Adipose tissue (tissue), 3 donors: ENCODE data around the gene CCNE1. TPM values are rescaled to one million over a fixed set of nuclear protein-coding genes. Genes with fewer than 3 reads are reported as not detected.

Source experiments
- H3K27ac ChIP-seq: one replicate; pipeline ENCODE4 v1.5.1; 2013; ENCODE audit warnings: low read depth, low read length
- WGBS, 3 donors: extraction: QIAGEN DNeasy Blood & Tissue Kit; methylation state at CpG; one replicate each; pipeline ENCODE4 v1.1.7; 2013; 5-methylcytosine and 5-hydroxymethylcytosine counted together
- polyA plus RNA-seq, 3 donors: library from polyadenylated mRNA; stranded (reverse); fragments of 200-250 nt; gene quantifications; one replicate each; pipeline ENCODE4 v1.2.3, GENCODE V29; 2013
- donor health status: healthy with polysubstance abuse.
- donor health status: Bipolar disorder and iron deficiency.
- donor health status: healthy.

CCNE1 gene
- polyA plus RNA-seq, 3 donors: 0.54 to 3.6 (median 1.0) TPM

DNA sequence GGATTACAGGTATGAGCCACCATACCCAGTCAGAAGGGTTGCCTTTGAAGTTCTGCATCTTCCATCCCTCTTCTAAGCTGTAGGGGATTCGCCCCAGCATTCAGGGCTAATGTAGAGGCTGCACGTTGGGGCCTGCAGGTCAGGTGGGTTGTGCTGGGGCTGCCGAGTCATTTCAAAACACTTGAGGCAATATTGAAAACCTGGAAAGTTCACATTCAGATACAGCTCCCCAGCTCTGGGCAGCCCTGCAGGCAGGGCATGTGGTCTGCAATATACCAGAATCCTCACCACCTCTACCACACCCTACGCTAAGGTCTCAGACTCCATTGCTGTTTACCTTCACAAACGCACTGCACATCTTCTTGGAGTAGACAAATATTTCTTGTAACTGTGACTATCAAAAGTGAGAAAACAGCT is 24.6 kb downstream of the CCNE1 start:
- 74 to 81% (median 78%) methylated on average over 5 of the region's 5 CpGs for WGBS, 3 donors
- H3K27ac ChIP-seq: no peak overlapping the region

DNA sequence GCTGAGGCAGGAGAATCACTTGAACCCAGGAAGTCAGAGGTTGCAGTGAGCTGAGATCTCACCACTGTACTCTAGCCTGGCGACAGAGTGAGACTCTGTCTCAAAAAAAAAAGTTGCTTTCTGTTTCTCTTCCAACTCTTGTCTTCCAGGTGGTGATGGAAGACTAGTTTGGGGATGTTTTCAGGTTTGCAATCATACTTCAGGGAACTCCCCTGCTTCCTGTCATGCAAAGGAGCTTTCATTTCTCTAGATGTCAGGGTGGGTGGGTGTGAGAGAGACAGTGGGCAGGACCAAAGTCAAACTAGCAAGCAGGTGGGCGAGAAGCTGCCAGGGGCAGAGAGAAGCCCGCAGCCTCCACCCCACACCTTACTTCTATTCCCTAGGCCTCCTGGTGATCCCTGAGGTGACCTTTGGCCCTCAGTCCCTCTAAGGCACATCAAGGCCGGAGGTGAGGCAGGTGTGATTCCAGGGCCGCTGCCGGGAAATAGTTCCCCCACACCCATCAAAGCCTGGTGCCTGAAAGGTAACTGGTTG is 25.7 kb downstream of the CCNE1 start:
- H3K27ac ChIP-seq: no peak overlapping the region
- 46 to 86% (median 75%) methylated on average over 6 of the region's 6 CpGs for WGBS, 3 donors

DNA sequence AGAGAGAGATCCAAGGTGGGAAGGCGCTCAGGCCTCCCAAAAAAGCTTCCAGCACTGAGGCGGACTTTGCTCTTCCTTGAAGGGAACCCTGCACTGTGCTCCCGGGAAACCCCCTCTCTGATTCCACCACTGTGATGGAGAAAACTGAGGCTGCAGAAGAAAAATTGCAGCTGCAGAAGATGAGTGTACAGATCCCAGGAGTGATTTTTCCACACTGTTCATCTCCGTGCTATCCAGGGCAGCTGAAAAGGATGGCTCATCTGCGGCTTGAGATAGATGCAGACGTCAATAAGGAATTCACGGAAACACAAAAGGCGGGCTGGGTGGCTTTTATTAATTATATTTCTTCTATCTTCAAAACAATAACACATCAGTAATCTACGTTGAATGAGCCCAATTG is 26.2 kb downstream of the CCNE1 start:
- no peak overlapping the region for H3K27ac ChIP-seq
- WGBS, 3 donors: 76 to 90% (median 86%) methylated on average over 9 of the region's 9 CpGs

DNA sequence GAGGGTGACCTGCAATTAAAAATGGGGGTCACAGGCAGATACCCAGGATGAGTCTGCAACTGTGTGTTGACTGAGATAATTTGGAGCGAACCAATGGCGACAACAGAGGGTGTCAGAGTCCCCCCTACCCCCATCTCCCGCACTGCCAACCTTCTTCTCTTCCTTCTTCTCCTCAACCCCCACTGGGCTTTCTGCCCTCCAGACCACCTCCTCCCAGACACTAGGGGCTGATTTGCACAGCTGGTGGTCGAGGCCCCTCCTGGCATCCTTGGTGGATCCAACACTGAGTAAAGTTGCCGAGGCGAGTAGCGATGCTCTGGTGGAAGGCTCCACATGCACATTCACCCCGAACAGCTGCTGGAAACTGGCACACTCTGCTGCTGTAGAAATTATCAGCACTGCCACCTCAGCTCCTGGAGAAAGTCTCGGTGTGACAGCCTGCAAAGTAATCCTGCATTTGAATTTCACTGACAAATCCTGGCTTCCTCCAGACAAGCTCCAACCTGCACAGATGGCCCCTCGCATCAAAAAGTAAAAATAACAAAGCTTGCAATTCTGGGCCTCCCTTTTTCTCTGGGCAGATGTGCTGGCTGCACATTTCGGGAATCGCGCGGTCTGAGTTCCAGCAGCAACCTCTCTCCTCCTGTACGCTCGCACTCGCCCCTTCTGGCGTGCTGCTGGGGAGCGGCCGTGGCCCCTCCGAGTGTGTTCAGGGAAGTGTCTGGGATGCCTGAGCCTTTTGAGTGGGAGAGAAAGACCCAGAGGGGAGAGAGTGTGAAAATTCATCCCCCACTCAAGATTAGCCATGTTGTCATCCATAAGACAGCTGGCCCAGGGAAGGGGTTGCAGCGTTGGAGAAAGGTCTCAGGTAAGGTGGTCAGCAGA is 28.5 kb downstream of the CCNE1 start:
- H3K27ac ChIP-seq: no peak overlapping the region
- WGBS, 3 donors: 76 to 77% (median 76%) methylated on average over 22 of the region's 22 CpGs

DNA sequence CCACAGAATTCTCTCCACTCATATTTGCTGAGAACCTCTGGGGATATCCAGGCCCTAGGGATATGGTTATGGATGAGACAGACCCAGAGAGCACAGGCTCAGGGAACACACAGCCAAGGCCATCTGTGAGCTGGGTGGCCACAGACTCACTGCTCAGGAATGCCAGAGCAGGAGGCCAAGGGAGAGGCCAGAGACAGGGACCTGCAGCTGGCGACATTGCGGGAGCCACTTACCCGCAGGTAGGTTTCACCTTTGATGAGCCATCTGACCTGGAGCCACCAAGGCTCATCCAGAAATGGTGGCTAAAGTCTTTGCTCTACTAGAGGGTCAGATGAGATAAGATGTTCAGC is 29.4 kb downstream of the CCNE1 start:
- WGBS, 3 donors: 92 to 97% (median 96%) methylated on average over 3 of the region's 3 CpGs
- no peak overlapping the region for H3K27ac ChIP-seq

DNA sequence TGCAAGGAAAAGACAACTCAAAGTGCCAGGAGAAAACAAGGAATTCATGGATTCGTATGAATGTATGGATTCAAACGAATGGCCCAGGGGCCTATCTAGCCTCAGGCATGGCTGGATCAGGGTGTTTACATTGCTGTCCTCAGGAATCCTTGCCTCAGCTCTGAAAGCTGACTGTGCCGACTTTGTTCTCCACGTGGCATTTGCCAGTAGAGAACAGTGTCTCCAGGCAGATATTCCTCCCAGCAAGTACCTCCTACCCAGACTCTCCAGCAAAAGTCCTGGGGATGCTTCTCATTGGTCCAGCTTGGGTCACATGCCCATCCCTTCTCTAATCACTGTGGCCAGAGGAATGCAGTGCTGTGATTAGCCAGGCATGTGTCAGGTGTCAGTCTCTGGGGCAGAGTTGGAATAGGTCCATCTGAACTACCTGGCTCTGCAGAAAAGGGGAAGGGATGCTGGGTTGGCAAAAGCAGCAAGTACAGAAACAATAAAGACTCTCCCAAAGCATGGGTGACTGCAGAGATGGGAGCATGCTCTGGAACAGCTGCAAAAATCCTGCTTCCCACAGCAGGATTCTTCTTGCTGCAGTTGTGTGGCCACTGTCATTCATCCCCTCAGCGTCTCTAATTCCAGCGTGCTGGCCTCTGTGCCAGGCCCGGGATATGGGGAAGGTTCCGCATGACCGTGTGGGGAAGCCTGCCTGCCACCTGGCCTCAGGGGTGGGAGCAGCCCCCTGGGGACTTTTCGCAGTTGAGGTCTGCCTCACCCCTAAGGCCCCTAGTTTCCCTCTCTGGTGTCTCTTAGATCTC is 30.0 kb downstream of the CCNE1 start:
- WGBS, 3 donors: 73 to 85% (median 85%) methylated on average over 10 of the region's 10 CpGs
- no peak overlapping the region for H3K27ac ChIP-seq

DNA sequence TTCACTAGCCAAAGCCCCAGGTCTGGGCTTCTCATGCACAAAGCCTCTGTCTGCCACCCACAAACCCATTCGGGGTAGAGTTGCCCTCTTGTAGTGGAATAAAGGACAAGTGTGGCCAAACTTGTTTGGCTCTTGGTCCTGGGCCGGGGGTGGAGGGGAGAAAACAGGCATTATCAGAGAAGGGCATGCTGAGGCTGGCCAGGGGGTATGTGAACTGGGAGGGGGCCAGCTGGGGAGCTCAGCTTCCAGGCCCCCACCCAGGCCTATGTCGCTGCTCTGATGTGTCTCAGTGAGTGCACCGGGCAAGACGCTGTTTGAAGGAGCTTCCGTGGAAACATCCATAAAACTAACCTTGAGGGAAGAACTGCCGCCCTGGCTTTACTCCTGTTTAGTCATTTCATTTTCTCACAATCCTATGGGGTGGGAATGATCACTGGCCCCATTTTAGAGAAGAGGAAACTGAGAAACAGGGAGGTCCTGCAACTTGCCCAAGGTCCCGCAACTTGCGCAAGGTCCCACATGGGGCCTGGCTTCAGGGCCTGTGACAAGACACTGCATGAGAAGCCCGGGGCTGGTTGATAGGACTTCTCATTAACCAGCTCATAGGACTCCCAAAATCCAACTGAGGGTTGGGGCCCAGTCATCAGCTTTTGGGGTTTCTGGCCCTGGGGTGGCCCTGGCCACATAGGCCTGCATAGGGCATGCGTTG is 30.8 kb downstream of the CCNE1 start:
- 74 to 81% (median 78%) methylated on average over 11 of the region's 11 CpGs for WGBS, 3 donors
- H3K27ac ChIP-seq: no peak overlapping the region

DNA sequence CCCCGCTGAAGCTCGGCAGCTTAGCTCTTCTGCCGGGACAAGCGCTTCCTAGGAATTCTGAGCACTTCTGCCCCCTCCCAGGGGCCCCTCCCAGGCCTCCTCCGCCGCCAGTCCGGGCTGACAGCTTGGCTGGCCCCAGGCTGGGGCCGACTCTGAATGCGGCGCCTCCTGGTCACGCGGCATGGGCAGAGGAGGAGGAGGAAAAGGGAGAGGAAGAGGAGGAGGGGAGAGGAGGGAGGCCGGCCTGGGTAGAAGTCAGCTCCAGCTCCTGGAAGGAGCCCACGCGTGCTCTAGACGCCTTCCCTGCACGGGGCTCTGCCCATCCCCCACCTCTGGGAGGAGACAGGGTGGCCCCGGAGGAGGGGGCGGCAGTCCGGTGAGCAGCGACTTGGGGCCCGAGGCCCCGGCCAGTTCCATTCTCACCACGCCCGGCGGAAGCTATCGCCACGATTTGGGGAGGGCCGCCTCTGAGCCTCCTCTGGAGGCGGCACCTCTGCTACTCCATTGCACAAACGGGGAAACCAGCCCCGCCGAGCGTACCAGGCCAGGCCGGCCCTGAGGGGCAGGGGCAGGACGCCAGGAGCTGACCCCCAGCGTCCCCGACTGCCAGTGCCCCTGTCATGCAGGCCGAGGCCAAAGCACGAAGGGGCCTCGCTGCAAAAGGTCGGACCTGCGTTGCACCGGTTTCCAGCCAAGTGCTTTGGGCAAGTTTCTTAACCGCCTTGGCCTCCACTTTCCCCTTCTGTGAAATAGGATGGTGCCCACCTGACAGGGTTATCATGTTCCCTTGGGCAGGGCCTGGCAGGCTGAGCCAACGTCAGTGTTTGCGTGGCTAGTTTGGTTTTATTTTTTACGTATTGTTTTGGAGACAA is 31.6 kb downstream of the CCNE1 start:
- 3 to 11% (median 5%) methylated on average over 37 to 48 of the region's 48 CpGs for WGBS, 3 donors
- no peak overlapping the region for H3K27ac ChIP-seq

DNA sequence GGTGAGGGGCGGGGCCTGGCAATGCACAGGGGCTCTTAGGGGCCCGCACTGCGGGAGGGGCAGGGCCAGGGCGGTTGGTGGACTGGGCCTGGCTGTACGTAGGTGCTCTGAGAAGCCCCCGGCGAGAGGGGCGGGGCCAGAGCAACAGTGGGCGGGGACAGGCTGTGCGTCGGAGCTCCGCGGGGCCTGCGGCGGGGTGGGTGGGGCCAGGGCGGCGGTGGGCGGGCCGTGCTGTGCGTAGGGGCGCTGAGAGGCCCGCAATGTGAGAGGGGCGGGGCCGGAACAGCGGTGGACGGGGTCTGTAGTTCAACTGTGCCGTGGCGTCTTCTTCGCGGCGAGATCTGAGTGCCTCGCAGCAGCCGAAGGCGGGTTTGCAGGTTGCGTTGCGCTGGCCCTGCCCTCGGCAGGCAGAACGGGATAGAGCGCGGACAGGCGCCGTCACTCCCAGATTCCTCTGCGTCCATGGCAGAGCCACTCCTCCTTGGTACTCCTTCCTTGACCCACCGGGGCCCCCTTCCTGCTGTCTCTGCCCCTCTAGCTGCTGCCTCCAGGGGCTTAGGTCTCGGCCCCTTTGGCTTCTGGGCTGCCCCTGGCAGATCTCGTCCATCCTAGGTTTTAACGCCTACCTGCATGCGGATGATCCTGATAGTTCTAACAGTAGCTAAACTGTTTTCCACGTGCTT is 33.2 kb downstream of the CCNE1 start:
- no peak overlapping the region for H3K27ac ChIP-seq
- 0 to 1% (median 0%) methylated on average over 29 to 49 of the region's 49 CpGs for WGBS, 3 donors

DNA sequence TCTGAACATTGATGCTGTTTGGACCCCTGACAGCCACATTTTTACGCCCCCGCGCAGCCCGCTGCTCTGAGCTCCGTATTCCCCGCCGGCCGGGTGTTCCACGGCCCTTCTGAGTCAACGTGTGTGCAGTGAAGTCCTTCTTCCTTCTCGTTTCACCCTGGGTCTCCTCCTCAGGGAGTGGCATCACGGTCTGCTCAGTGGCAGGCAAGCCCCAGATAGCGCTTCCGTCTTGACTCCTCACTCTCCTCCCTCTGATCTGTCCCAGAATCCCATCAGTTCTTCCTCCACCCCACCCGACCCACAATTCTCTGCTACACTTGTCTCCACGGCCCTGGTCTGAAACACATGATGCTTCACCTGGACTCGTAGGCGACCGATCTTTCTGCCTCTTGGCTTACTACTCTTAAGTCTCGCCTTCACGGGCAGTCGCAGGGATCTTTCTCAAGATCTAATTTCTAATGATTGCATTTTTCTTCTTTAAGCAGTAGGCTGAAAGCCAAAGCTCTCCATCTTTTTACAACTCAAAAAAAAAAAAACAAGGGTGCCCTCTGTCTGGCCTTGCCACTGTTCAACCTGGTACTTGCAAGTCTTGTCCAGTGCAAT is 33.9 kb downstream of the CCNE1 start:
- no peak overlapping the region for H3K27ac ChIP-seq

DNA sequence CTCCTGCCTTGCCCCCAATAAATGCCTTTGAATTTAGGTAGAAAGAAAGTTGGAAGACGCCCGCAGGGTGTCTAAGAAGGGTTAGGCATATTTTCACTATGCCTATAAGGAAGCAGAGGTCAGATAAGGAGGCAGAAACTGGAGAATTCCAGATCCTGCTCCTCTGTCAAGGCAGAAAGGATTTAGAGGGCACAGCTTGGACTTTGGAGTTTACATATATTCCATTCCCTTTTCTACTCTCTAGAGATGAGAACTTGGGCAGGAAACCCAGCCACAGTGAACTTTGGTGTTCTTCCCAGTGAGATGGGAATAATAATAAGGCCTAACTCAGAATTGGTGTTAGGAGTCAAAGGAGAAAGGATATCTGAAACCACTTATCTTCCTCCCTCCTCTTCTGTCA is 37.4 kb downstream of the CCNE1 start:
- WGBS, 3 donors: 56 to 64% (median 58%) methylated on average over 2 of the region's 2 CpGs
- no peak overlapping the region for H3K27ac ChIP-seq

More for the DNA sequence above, 33.9 kb downstream of the CCNE1 start:
- 2 to 4% (median 3%) methylated on average over 22 of the region's 22 CpGs for WGBS, 3 donors

DNA sequence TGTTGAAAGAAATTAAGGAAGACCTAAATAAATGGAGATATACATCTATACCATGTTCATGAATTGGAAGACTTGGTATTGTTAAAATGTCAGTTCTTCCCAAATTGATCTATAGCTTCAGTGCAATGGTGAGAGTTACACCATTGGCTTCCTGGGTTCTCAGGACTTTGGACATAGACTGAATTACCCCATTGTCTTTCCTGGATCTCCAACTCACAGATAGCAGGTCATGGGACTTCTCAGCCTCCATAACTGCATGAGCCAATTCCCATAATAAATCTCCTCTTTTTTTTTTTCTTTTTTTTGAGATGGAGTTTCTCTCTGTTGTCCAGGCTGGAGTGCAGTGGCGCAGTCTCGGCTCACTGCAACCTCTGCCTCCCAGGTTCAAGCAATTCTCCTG is 38.7 kb downstream of the CCNE1 start:
- WGBS, 3 donors: 88 to 95% (median 95%) methylated on average over 2 of the region's 2 CpGs

DNA sequence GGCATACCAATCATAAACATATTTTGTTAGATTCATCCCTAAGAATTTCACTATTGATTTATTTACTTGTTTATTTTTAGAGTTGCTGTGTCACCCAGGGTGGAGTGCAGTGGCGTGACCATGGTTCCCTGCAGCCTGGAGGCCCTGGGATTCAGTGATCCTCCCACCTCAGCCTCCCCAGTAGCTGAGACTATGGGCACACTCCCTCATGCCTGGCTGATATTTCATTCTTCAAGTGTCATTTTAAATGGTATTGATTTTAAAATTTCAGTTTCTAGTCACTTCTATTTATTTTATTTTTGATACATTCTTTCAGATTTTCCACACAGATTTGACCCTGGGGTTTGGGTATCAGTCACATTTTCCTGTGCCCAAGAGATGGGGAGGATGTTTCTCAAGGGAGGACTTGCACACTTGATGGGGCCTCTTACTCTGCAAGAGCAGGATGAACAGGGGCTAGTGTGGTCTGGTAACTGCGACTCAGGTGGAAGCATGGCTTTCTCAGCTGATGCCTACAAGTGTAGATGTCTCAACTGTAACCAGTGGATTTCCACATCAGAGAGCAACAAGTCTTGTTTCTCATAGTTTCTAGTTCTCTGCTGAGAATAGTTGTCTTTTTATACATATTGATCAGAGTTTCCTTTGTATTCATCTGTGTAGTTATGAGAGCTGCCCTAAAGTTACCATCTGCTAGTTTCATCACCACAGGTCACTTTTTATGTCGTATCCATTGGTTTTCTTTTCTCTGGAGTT is 40.2 kb downstream of the CCNE1 start:
- no peak overlapping the region for H3K27ac ChIP-seq
- WGBS, 3 donors: 64 to 81% (median 75%) methylated on average over 3 of the region's 3 CpGs

More for the DNA sequence above, 38.7 kb downstream of the CCNE1 start:
- no peak overlapping the region for H3K27ac ChIP-seq

DNA sequence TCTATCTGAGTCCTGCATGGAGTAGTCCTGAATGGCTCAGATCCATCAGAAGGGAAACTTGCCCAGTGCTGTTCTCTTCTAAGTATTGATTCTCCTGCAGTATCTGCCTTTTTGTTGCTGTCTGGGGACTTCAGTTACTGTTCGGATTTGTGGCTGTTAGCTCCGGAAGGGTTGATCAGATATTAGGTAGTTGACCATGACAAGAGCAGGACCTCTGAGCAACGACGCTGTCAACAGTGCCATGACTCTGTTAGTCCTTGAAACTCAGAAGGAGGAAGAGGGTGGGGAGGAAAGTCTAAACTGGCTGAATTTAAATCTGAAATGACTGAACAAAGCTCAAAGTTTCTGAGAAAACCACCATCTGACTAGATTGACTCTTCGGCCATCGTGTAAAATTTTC is 42.2 kb downstream of the CCNE1 start:
- WGBS, 3 donors: 41 to 88% (median 88%) methylated on average over 6 of the region's 6 CpGs

DNA sequence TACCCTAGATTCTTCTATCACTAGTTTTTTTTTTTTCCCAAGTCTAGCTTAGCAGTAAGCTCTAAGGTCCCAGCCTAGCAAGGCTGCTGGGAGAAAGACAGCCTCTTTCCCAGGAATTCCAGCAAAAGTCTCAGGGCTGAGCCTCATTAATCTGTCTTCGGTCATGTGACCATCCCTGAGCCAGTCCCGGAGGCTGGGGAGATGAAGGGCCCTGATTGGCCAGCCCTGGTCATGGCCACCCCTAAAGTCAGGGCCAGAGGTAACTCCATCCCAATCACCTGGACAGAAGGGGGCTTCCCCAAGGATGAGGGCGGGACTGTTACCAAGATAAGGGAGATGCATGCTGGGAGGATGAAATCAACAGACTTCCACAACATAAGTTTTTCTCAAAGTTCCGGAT is 43.3 kb downstream of the CCNE1 start:
- H3K27ac ChIP-seq: no peak overlapping the region
- 81 to 87% (median 82%) methylated on average over 4 of the region's 4 CpGs for WGBS, 3 donors

More for the DNA sequence above, 42.2 kb downstream of the CCNE1 start:
- H3K27ac ChIP-seq: no peak overlapping the region
